HG03521 (cell line): ENCODE measurements around the gene GNL3L.
"Not testable (repeated sequence)": the region's sequence is repeated elsewhere in the genome, so short reads cannot be mapped to it uniquely, and the experiment has no call there.

ENCODE experiments used
- ATAC-seq: cut with Tn5 transposase; IDR thresholded peaks from one replicate; pipeline ENCODE4 v1.9.1; 2021; ENCODE audit warnings: mild to moderate bottlenecking, moderate library complexity; ENCODE audit not compliant: unreplicated experiment

GNL3L gene, protein sequence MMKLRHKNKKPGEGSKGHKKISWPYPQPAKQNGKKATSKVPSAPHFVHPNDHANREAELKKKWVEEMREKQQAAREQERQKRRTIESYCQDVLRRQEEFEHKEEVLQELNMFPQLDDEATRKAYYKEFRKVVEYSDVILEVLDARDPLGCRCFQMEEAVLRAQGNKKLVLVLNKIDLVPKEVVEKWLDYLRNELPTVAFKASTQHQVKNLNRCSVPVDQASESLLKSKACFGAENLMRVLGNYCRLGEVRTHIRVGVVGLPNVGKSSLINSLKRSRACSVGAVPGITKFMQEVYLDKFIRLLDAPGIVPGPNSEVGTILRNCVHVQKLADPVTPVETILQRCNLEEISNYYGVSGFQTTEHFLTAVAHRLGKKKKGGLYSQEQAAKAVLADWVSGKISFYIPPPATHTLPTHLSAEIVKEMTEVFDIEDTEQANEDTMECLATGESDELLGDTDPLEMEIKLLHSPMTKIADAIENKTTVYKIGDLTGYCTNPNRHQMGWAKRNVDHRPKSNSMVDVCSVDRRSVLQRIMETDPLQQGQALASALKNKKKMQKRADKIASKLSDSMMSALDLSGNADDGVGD

DNA sequence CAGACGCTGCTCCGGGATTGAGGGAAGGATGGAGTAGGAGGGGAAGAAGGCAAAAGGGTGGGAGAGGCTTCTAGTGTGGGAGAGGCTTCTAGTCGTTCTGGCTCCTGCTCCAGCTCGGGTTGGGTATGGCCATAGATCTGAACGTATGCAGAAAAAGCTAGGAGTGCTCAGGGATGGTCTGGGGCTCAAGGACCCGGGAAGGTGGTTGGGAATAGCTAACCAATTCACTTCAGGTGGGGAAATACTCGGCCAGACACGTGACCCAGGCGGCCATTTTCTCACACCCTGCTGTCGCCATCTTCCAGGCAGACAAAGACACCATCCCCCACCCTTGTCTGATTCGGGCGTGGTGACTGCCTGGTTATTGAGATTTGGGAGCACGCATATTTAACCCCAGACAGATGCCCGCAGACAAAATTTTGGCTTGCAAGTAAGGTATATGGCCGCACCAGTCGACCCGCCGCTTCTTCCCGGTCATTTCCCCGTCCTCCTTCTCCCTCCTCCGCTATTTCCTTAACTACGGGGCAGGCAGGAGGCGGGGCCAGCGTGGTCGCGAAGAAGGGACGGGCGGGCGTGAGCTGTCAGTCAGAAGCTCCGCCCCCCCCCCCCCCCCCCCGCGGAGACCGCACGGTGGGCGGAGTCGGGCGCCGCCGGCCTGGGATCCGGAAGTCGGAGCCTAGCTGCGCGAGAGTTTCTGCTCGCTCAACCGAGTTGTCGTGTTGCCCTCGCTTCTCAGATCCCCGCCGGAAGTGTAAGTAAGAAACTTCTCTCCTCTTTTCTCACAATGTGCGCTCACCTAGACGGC is at the start of gene GNL3L:
GNL3L (plus strand) TSS at position 668 of the 805 bp plus-strand sequence. CDS start 2,348 bp downstream, outside the sequence.
- peak; percentile 88 for ATAC-seq

DNA sequence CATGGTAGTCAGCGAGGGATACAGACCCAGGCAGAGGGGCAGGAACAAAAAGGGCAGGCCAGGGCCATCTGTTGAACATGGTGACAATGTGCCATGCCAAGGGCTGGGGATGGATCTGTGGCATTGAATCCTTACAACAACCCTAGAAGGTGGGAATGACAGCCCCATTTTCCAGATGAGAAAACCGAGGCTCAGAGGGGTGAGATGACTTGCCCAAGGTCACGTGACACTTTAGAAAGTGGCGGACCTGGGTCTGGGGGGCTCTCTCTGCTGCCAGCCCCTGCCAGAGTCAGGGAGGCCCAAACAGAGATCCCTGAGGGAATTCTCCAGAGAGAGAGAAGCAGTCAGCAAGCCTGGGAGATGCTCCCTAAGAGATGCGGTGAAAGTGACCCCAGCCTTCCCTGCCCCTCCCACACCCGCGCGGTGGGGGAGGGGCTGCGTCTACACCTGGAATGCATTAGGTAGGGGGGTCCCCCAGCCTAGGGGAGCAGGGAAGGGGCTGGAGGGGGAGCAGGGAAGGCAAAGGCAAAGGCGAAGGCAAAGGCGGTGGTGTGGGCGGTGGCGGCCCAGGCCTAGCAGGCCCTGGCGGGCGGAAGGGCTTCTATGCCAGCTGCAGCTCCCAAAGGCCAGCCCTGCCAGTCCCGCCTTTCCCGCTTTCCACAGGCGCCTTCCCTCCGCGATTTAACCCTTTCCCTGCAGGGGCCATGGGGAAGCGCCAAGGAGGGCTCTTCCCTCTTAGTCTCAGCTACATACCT is 47.0 kb upstream of the GNL3L start:
- ATAC-seq = no peak

DNA sequence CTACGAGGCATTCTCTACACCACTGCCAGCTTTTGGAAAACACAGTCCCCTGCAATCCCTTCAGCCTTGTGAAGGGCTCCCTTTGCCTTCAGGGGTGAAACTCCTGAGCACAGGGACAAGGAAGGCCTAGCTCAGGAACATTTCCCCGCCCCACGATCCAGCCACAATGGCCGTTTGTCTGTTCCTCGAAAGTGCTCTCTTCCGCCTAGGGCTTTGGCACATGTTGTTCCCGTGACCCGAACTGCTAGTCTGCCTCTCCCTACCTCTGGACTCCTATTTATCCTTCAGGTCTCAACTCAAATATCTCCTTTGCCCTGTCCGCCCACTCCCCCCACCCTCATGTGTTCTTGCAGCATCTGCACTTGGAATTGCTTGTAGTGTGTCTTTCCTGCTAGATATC is 46.1 kb upstream of the GNL3L start:
- no peak for ATAC-seq

- no peak for ATAC-seq
These were observed 45.4 kb upstream of the GNL3L start for GRCh38 chrX:54484666-54485065.

GRCh38 chrX:54489819-54490218 is 40.2 kb upstream of the GNL3L start:
- ATAC-seq = not testable (repeated sequence)

DNA sequence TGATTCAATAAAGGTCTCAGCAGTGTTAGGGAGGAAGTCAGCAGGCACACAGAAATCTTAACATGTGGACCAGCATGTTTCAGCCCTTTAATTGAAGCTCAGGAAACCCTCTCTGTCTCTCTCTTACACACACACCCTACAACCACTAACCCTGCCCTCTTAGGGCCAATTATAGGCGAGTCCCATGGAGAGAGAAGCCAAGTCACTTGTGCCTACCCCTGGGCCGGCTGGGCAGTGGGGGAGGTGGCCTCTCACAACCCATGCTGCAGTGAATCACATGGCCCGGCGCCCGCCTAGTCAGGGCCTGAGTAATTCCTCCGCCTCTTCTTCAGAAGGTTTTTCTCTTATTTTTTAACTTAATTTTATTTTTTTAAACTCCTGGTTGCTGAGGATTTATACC is 37.7 kb upstream of the GNL3L start:
- no peak for ATAC-seq

GRCh38 chrX:54494166-54494988 is 35.6 kb upstream of the GNL3L start:
- no peak for ATAC-seq

- ATAC-seq = no peak
These were observed 34.8 kb upstream of the GNL3L start for GRCh38 chrX:54494989-54495813.

- no peak for ATAC-seq
These were observed 34.1 kb upstream of the GNL3L start, which contains the start of gene FGD1 for GRCh38 chrX:54495814-54496516. TSS of gene FGD1 (minus strand) at chrX:54496234. CDS start at chrX:54495432, 802 bp downstream.

- ATAC-seq = no peak
These were observed 33.5 kb upstream of the GNL3L start for GRCh38 chrX:54496517-54496852.

GRCh38 chrX:54496936-54497335 is 33.1 kb upstream of the GNL3L start:
- ATAC-seq = no peak

DNA sequence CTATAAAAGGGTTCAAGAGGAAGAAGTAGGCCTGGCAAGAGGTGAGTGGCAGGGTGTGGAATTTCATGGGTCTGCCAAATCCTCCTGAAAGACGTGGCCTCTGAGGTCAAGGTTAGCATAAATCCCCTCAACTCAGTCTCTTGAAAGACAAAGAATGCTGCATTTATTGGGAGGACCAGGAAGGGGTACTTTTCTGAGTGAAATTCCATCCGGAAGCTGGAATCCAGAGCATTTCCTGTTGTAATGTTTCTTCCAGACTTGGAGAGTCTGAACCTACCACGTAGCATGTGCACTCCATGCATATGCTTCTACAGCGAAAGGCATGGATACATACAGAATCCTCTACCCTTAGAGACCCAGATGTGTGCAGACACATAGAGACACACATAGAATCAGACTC is 20.6 kb upstream of the GNL3L start:
- no peak for ATAC-seq

DNA sequence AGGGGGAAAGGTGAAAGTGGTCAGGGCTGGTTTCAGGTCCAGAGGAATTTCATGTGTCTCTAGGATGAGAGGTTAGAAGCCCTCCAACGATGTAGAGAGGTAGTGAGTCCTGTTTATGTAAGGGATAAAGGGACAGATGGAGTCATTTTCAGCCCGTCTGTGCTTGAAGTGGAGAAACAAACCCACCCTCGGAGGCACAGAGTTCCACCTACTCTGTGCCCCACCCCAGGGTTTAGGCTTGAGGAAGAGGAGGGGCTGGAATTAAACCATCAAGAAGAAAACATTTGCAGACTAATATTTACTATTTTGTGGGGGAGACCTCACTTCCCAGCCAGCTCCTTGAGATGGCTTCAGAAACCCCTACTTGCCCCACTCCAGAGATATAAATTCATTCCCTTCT is 868 bp upstream of the GNL3L start:
- ATAC-seq = no peak

DNA sequence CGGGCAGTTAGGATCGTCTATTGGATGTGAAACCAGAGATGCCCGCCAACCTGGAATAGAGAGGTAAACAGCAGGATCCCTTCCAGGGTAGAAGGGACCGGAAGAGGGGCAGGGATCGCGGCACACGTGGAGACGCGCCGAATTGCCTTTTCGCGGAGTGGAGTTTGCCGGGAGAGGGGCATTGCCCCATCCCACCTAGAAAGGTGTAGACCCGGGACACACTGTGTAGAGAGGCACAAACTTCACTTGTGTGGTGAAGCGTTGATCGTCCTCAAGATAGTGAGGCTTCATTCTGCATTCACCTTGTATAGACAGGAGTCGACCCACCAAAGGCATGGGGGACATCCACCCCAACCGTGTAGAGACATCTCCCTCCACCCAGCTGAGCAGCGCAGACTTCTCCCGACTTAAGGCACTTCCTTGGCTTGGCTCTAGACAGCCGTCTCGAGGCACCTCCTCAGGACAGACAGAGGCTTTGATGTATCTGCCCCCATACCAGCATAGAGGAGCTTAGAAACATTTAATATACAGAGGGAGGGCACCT is 410 bp downstream of the GNL3L start:
- ATAC-seq = no peak

DNA sequence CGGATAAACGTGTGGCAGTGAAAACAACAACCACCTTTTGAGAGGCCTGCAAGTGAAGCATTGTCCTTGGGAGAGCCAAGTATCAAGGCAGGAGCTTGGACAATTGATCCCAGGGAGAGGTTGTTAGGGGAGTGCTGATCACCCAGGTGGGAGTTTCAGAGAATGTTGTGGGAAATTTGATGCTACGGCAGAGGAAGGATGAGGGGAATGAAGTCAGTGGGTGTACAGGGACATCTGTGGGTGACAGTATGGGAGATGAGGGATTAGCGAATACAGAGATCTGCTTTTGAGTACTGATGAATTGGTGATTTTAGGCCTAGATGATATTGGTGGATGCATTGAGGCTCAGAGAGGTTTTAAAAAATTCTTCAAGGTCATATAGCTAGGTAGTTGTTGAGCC is 4.3 kb downstream of the GNL3L start:
- no peak for ATAC-seq

DNA sequence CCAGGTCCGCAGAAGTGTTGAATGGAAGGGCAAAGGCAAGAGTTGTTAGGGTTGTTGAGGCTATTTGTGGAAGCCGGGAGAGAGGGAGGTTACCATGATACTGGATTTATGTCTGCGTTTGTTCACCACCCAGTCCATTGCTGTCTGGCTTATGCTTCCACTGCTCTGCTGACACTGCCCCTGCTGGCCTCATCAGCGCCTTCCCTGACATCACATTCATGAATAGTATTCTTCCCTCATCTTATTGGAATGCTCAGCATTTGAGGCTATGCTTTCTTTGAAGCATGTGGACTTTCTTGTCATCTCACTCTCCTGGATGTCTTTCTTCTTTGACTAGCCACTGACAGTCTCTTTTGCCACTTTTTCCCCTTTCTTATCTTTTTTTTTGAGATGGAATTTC is 10.3 kb downstream of the GNL3L start:
- no peak for ATAC-seq

- not testable (repeated sequence) for ATAC-seq
These were observed 12.2 kb downstream of the GNL3L start for GRCh38 chrX:54542239-54542638.

DNA sequence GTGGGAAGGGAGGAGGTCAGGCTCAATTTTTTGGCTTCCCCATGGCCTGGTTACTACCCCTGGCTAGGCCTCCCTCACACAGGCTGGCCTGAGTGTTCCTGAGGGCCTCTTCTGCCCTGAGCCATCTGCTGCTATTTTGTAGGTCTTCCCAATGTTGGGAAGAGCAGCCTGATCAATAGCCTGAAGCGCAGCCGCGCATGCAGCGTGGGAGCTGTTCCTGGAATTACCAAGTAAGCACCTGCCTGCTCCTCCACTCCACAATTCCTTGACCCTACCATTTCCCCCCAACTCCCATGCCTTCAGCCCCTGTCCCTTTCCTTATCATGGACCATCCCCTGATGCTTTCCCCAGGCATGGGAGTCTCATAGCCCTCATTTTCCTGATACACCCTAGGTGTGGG is 20.8 kb downstream of the GNL3L start:
- ATAC-seq = no peak
